Colonic mucosa (tissue), 4 donors: ENCODE measurements around the gene SH2D5. TPM values are rescaled to one million over a fixed set of nuclear protein-coding genes. Genes with fewer than 3 reads are reported as not detected.

Source experiments
- DNase-seq: peaks from one replicate; pipeline ENCODE4 v3.0.0-alpha.2; 2020
- H3K27ac ChIP-seq: fragments of 200-600 bp; one replicate; pipeline ENCODE4 v1.8.0; 2021
- H3K27me3 ChIP-seq: fragments of 200-600 bp; one replicate; pipeline ENCODE4 v1.8.0; 2021
- H3K36me3 ChIP-seq: fragments of 200-600 bp; one replicate; pipeline ENCODE4 v1.8.0; 2021
- H3K4me1 ChIP-seq: fragments of 200-600 bp; one replicate; pipeline ENCODE4 v1.8.0; 2021; ENCODE audit warnings: mild to moderate bottlenecking
- H3K4me3 ChIP-seq: fragments of 200-600 bp; one replicate; pipeline ENCODE4 v1.8.0; 2021
- H3K9ac ChIP-seq, 2 donors: one replicate each; pipeline ENCODE4 v1.7.0; 2013; ENCODE audit warnings: control low read depth in 2 of 2, low read depth in 2 of 2, low read length in 2 of 2
- H3K9me3 ChIP-seq: fragments of 200-600 bp; one replicate; pipeline ENCODE4 v1.8.0; 2021
- CTCF ChIP-seq: fragments of 200-600 bp; IDR thresholded peaks from one replicate; pipeline ENCODE4 v1.8.0; 2022; ENCODE audit warnings: antibody characterized with exemption, mild to moderate bottlenecking
- intact Hi-C: fragments of 100-400 bp; cut with DNase I; formaldehyde crosslinking; loops from one replicate; pipeline ENCODE4 v1.14.1; 2022
- total RNA-seq, 2 donors: library from RNA; stranded (reverse); fragmentation: NEBNext Ultra II Directional in 1 of 2; extraction: Animal tissue kit (Norgen Biotek cat#: 25700) in 1 of 2; gene quantifications; one replicate each; pipeline ENCODE4 v1.2.1, GENCODE V29; 2021
- donor health status: healthy.
- donor health status: DM: no; HTN: no; CAD: no.
- donor health status: DM: no; HTN: no; CAD: no.

Gene SH2D5
- total RNA-seq, 2 donors from 2014 or later: 0.12 TPM; not detected in 1

GRCh38 chr1:20697563-20697962, 34.9 kb downstream of the SH2D5 start:
- Histone ChIP-seq H3K9ac (no peak overlapping the region), H3K9me3 (no peaks in the 10 kb centered on the region), H3K4me1 (peaks cover 3% of the 10 kb centered on the region), H3K36me3 (no peaks in the 10 kb centered on the region), H3K27ac (no peak overlapping the region), H3K27me3 (no peaks in the 10 kb centered on the region), H3K4me3 (no peak overlapping the region)
- intact Hi-C loops: loop anchor here (5.0 kb wide), 1 partner anchor 500 kb away; no protein-coding TSS in a partner anchor
- DNase-seq: no peak
- TF ChIP-seq CTCF: no peak

- intact Hi-C loops: loop anchor here (5.0 kb wide), 1 partner anchor 501 kb away; no protein-coding TSS in a partner anchor
- H3K4me3 ChIP-seq: peak overlapping the region; percentile 57
Measured at GRCh38 chr1:20696397-20697333, 35.8 kb downstream of the SH2D5 start.

GRCh38 chr1:20695515-20695914, 37.0 kb downstream of the SH2D5 start:
- intact Hi-C loops: loop anchor here (5.0 kb wide), 1 partner anchor 502 kb away; no protein-coding TSS in a partner anchor
- H3K27me3 ChIP-seq: no peaks in the 10 kb centered on the region

More at GRCh38 chr1:20696397-20697333, 35.8 kb downstream of the SH2D5 start:
- Histone ChIP-seq H3K4me1 (peaks cover 3% of the 10 kb centered on the region), H3K27ac (no peak overlapping the region), H3K9me3 (no peaks in the 10 kb centered on the region), H3K9ac (peak overlapping the region; percentile 61 to 68), H3K27me3 (no peaks in the 10 kb centered on the region), H3K36me3 (no peaks in the 10 kb centered on the region)
- peak; percentile 96 for TF ChIP-seq CTCF
- peak; percentile 86 for DNase-seq

DNA sequence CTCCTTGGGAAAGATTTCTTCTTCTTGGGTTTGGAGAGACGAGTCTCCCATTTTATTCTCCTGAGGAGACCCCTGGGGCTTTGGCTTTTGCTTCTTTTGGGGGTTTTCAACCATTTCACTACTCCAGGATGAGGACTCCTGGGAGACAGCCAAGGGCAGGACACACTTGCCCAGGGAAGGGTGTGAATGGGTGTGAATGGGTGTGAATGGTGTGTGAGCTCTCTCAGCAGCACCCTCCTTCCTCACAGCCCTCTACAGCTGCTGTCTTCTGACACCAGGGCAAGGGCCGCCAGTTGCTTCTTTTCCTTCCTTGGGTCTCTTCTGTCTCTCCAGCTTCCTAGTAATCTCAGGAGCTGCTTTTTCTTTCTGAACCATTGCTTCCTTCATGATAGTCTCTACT, 38.9 kb downstream of the SH2D5 start:
- intact Hi-C loops: no loop called here
- Histone ChIP-seq H3K27ac (no peak overlapping the region), H3K4me1 (peaks cover 3% of the 10 kb centered on the region), H3K9ac (no peak overlapping the region), H3K27me3 (no peaks in the 10 kb centered on the region), H3K9me3 (no peaks in the 10 kb centered on the region), H3K4me3 (no peak overlapping the region), H3K36me3 (no peaks in the 10 kb centered on the region)
- DNase-seq: no peak
- TF ChIP-seq CTCF: no peak

More at GRCh38 chr1:20695515-20695914, 37.0 kb downstream of the SH2D5 start:
- no peak for DNase-seq
- peaks cover 3% of the 10 kb centered on the region for H3K4me1 ChIP-seq
- no peak for TF ChIP-seq CTCF
- no peaks in the 10 kb centered on the region for H3K36me3 ChIP-seq
- no peaks in the 10 kb centered on the region for H3K9me3 ChIP-seq
- H3K9ac ChIP-seq: no peak overlapping the region
- no peak overlapping the region for H3K27ac ChIP-seq
- H3K4me3 ChIP-seq: no peak overlapping the region

GRCh38 chr1:20691872-20692271, 40.6 kb downstream of the SH2D5 start:
- Histone ChIP-seq H3K4me3 (no peak overlapping the region), H3K9me3 (no peaks in the 10 kb centered on the region), H3K4me1 (peaks cover 3% of the 10 kb centered on the region), H3K36me3 (no peaks in the 10 kb centered on the region), H3K27ac (no peak overlapping the region), H3K9ac (no peak overlapping the region), H3K27me3 (no peaks in the 10 kb centered on the region)
- DNase-seq: no peak
- no peak for TF ChIP-seq CTCF
- intact Hi-C loops: no loop called here
